Measurements from ENCODE around the gene BAHCC1. TPM values are rescaled to one million over a fixed set of nuclear protein-coding genes. Genes with fewer than 3 reads are reported as not detected.

Gene BAHCC1
- total RNA-seq, 2 experiments from 2014 or later, result 0.08 to 0.25 TPM

- peaks cover 22% of the 10 kb centered on the region for H3K4me1 Mint-ChIP-seq
- DNase-seq, result no peak
- no peaks in the 10 kb centered on the region for H3K9me3 Mint-ChIP-seq
- H3K27ac Mint-ChIP-seq, result no peak overlapping the region
- H3K36me3 Mint-ChIP-seq, result no peaks in the 10 kb centered on the region
- peak overlapping the region; percentile 75 for H3K4me3 Mint-ChIP-seq
- peaks cover 83% of the 10 kb centered on the region for H3K27me3 Mint-ChIP-seq
Measured at GRCh38 chr17:81398176-81398831, 3.0 kb downstream of the BAHCC1 start.

- Mint-ChIP-seq H3K4me1 (peaks cover 21% of the 10 kb centered on the region), H3K36me3 (no peaks in the 10 kb centered on the region), H3K27me3 (peaks cover 84% of the 10 kb centered on the region), H3K4me3 (peak overlapping the region; percentile 75), H3K27ac (no peak overlapping the region), H3K9me3 (no peaks in the 10 kb centered on the region)
- no peak for DNase-seq
Measured at GRCh38 chr17:81398832-81399411, 3.7 kb downstream of the BAHCC1 start.

- H3K9me3 Mint-ChIP-seq, result no peaks in the 10 kb centered on the region
- H3K27me3 Mint-ChIP-seq, result peaks cover 84% of the 10 kb centered on the region
- no peak for DNase-seq
- peaks cover 17% of the 10 kb centered on the region for H3K4me1 Mint-ChIP-seq
- H3K36me3 Mint-ChIP-seq, result no peaks in the 10 kb centered on the region
- no peak overlapping the region for H3K4me3 Mint-ChIP-seq
- no peak overlapping the region for H3K27ac Mint-ChIP-seq
Measured at GRCh38 chr17:81399481-81400153, 4.4 kb downstream of the BAHCC1 start.

- peak overlapping the region; percentile 69 for H3K4me3 Mint-ChIP-seq
- no peak for DNase-seq
- peaks cover 84% of the 10 kb centered on the region for H3K27me3 Mint-ChIP-seq
- no peaks in the 10 kb centered on the region for H3K9me3 Mint-ChIP-seq
- no peak overlapping the region for H3K27ac Mint-ChIP-seq
- H3K36me3 Mint-ChIP-seq, result no peaks in the 10 kb centered on the region
- peaks cover 13% of the 10 kb centered on the region for H3K4me1 Mint-ChIP-seq
Measured at GRCh38 chr17:81400154-81400977, 5.1 kb downstream of the BAHCC1 start.

- Mint-ChIP-seq H3K4me1 (peaks cover 13% of the 10 kb centered on the region), H3K9me3 (no peaks in the 10 kb centered on the region), H3K27ac (no peak overlapping the region), H3K27me3 (peaks cover 86% of the 10 kb centered on the region), H3K4me3 (no peak overlapping the region), H3K36me3 (no peaks in the 10 kb centered on the region)
- no peak for DNase-seq
Measured at GRCh38 chr17:81400996-81401722, 5.9 kb downstream of the BAHCC1 start.

GRCh38 chr17:81401723-81402529, 6.7 kb downstream of the BAHCC1 start:
- no peak overlapping the region for H3K4me3 Mint-ChIP-seq
- H3K36me3 Mint-ChIP-seq, result no peaks in the 10 kb centered on the region
- peaks cover 84% of the 10 kb centered on the region for H3K27me3 Mint-ChIP-seq
- peaks cover 13% of the 10 kb centered on the region for H3K4me1 Mint-ChIP-seq
- H3K27ac Mint-ChIP-seq, result no peak overlapping the region
- DNase-seq, result no peak
- H3K9me3 Mint-ChIP-seq, result no peaks in the 10 kb centered on the region

- Mint-ChIP-seq H3K4me1 (peaks cover 13% of the 10 kb centered on the region), H3K9me3 (no peaks in the 10 kb centered on the region), H3K36me3 (no peaks in the 10 kb centered on the region), H3K27ac (no peak overlapping the region), H3K27me3 (peaks cover 86% of the 10 kb centered on the region), H3K4me3 (no peak overlapping the region)
- no peak for DNase-seq
Measured at GRCh38 chr17:81402530-81402941, 7.3 kb downstream of the BAHCC1 start.

- Mint-ChIP-seq H3K27ac (no peak overlapping the region), H3K4me3 (no peak overlapping the region), H3K9me3 (no peaks in the 10 kb centered on the region), H3K4me1 (peaks cover 8% of the 10 kb centered on the region), H3K36me3 (no peaks in the 10 kb centered on the region), H3K27me3 (peaks cover 85% of the 10 kb centered on the region)
- no peak for DNase-seq
Measured at GRCh38 chr17:81402981-81403467, 7.8 kb downstream of the BAHCC1 start.

- Mint-ChIP-seq H3K27me3 (peaks cover 84% of the 10 kb centered on the region), H3K4me3 (no peak overlapping the region), H3K9me3 (no peaks in the 10 kb centered on the region)
Measured at GRCh38 chr17:81403671-81404534, 8.6 kb downstream of the BAHCC1 start.

GRCh38 chr17:81404558-81405165, 9.4 kb downstream of the BAHCC1 start:
- peaks cover 89% of the 10 kb centered on the region for H3K27me3 Mint-ChIP-seq
- no peaks in the 10 kb centered on the region for H3K9me3 Mint-ChIP-seq
- H3K4me1 Mint-ChIP-seq, result peaks cover 3% of the 10 kb centered on the region
- no peak overlapping the region for H3K27ac Mint-ChIP-seq
- H3K4me3 Mint-ChIP-seq, result no peak overlapping the region
- DNase-seq, result no peak
- no peaks in the 10 kb centered on the region for H3K36me3 Mint-ChIP-seq

More at GRCh38 chr17:81403671-81404534, 8.6 kb downstream of the BAHCC1 start:
- no peaks in the 10 kb centered on the region for H3K36me3 Mint-ChIP-seq
- no peak overlapping the region for H3K27ac Mint-ChIP-seq
- peaks cover 4% of the 10 kb centered on the region for H3K4me1 Mint-ChIP-seq
- DNase-seq, result no peak

GRCh38 chr17:81405411-81405872, 10.2 kb downstream of the BAHCC1 start:
- Mint-ChIP-seq H3K4me1 (no peaks in the 10 kb centered on the region), H3K27me3 (peaks cover 81% of the 10 kb centered on the region), H3K36me3 (no peaks in the 10 kb centered on the region), H3K9me3 (no peaks in the 10 kb centered on the region), H3K27ac (no peak overlapping the region), H3K4me3 (no peak overlapping the region)
- no peak for DNase-seq

- DNase-seq, result no peak
- no peaks in the 10 kb centered on the region for H3K4me1 Mint-ChIP-seq
- no peaks in the 10 kb centered on the region for H3K36me3 Mint-ChIP-seq
- H3K4me3 Mint-ChIP-seq, result no peak overlapping the region
- no peak overlapping the region for H3K27ac Mint-ChIP-seq
- H3K9me3 Mint-ChIP-seq, result no peaks in the 10 kb centered on the region
- H3K27me3 Mint-ChIP-seq, result peaks cover 72% of the 10 kb centered on the region
Measured at GRCh38 chr17:81406117-81406953, 11.1 kb downstream of the BAHCC1 start.

Measured in activated naive CD8-positive, alpha-beta T cell treated with anti-CD3 and anti-CD28 coated beads for 36 hours (primary cell).